Effector memory CD4-positive, alpha-beta T cell (primary cell): ENCODE measurements around the gene SNPH.

Experiments
- DNase-seq, 3 donors: peaks; one replicate each; pipeline ENCODE4 v3.0.0-alpha.2; 2020
- H3K27ac ChIP-seq: 2 replicates; pipeline ENCODE4 v1.7.0; 2013; ENCODE audit warnings: mild to moderate bottlenecking, low read length, moderate library complexity; ENCODE audit not compliant: insufficient read depth, poor library complexity, severe bottlenecking
- H3K27me3 ChIP-seq: replicated peaks from 2 replicates; pipeline ENCODE4 v1.7.0; 2013; ENCODE audit warnings: mild to moderate bottlenecking, low read length; ENCODE audit not compliant: insufficient read depth, control insufficient read depth, poor library complexity, severe bottlenecking
- H3K36me3 ChIP-seq: 2 replicates; pipeline ENCODE4 v1.7.0; 2013; ENCODE audit warnings: mild to moderate bottlenecking, low read length, moderate library complexity; ENCODE audit not compliant: control insufficient read depth, insufficient read depth
- H3K4me1 ChIP-seq: 2 replicates; pipeline ENCODE4 v1.7.0; 2013; ENCODE audit warnings: low read length, mild to moderate bottlenecking; ENCODE audit not compliant: control insufficient read depth, insufficient read depth, poor library complexity, severe bottlenecking
- H3K4me3 ChIP-seq: 2 replicates; pipeline ENCODE4 v1.7.0; 2013; ENCODE audit warnings: low read length, low read depth, mild to moderate bottlenecking; ENCODE audit not compliant: insufficient read depth, poor library complexity, severe bottlenecking
- H3K9me3 ChIP-seq: 2 replicates; pipeline ENCODE4 v1.7.0; 2013; ENCODE audit warnings: mild to moderate bottlenecking, low read length, moderate library complexity; ENCODE audit not compliant: control insufficient read depth

The SNPH gene

DNA sequence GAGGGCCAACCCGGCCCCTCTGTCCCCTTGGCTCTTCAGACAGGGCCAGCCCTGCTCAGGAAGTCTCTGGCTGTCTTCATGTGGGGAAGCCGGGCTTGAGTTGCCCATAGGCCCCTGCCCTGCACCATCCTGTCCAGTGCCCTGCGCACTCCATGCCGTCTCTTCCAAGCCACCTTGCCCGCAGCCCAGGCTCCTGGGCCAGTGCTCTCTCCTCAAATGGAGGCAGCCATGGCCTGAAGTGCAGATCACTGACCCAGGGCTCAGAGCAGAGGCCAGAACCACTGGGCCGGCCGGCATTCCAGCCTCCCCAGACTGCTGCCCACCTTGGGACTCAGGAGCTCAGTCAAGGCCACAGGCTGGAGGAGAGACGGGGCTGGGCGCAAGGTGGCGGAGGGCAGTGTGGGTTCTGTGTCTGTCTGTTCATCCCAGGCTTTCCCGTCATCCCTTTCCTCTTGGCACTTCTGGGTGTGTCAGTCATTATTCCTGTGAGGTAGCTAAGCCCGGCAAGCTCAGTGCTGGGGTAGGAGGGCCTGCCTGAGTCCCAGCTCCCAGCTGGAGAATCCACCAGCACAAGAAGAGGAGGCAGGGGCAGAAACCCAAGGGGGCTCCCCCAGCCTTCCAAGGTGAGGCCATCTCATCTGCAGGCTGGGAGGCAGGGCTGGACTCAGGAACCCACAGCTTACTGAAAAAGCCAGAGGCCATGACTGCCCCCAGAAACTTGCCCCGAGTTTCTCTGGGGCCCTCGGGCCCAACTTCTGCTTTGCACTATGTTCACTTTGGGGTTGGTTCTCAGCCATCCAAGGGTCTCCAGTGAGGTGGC lies 40.4 kb downstream of the SNPH start:
- Histone ChIP-seq H3K4me3 (no peak overlapping the region), H3K36me3 (peaks cover 9% of the 10 kb centered on the region), H3K27me3 (no peaks in the 10 kb centered on the region), H3K4me1 (no peaks in the 10 kb centered on the region), H3K27ac (no peak overlapping the region), H3K9me3 (no peaks in the 10 kb centered on the region)
- no peak for DNase-seq

DNA sequence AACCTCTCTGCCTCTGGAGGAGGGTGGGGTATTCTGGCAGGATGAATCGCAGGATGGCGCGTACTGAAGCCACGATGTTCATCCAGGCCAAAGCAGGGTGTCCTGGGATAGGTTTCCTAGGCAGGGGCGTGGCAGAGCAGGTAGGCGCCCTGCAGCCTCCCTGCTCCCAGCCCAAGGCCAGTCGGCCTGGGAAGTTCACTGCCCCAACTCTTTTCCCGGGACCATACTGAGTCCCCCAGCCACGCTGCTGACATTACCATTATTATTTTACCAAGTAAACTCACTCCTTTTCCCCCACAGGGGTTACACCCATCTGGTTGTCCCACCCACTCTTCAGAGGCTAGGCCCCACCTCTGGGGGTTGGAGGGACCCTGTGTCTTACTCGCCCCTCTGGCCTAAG lies 41.1 kb downstream of the SNPH start:
- no peak overlapping the region for H3K27ac ChIP-seq
- no peak overlapping the region for H3K4me3 ChIP-seq
- no peak for DNase-seq
- no peaks in the 10 kb centered on the region for H3K27me3 ChIP-seq
- no peaks in the 10 kb centered on the region for H3K4me1 ChIP-seq
- peaks cover 9% of the 10 kb centered on the region for H3K36me3 ChIP-seq
- H3K9me3 ChIP-seq = no peaks in the 10 kb centered on the region

- Histone ChIP-seq H3K27me3 (no peaks in the 10 kb centered on the region), H3K4me1 (no peaks in the 10 kb centered on the region), H3K9me3 (no peaks in the 10 kb centered on the region), H3K27ac (no peak overlapping the region), H3K36me3 (peaks cover 9% of the 10 kb centered on the region), H3K4me3 (no peak overlapping the region)
- no peak for DNase-seq
These were observed 41.5 kb downstream of the SNPH start for GRCh38 chr20:1307571-1307971.

DNA sequence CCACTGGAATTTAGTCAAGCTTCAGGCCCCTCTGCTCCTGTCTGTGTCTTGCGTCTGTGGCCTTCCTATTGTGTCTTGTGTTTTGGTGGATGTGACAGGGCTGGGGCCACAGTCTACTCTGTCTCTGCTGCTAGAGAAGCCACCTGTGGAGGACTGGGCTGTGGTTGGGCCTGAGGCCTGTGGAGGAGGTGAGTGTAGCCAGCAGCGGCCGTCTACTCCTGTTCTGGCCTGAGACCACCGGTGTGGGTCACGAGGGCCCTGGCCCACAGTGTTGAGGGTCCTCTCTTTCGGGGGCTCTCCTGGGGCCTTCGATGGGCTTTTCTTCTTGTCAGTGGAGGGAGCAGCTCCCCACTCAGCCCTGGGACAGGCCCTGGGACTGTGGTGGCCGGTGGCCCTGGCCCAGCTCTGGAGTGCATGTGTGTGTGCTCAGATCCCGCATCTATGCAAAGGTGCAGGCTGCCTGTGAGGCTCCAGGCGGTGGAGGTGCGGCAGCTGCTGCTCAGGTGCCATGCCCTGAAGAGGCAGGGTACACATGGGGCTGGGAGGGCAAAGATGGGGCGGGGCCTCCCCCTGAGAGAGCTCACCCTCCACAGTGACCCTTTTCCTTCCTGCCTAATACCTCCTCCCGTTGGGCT lies 42.1 kb downstream of the SNPH start:
- no peak for DNase-seq
- H3K36me3 ChIP-seq = peaks cover 9% of the 10 kb centered on the region
- H3K27ac ChIP-seq = no peak overlapping the region
- no peaks in the 10 kb centered on the region for H3K27me3 ChIP-seq
- peaks cover under 1% of the 10 kb centered on the region for H3K4me1 ChIP-seq
- no peaks in the 10 kb centered on the region for H3K9me3 ChIP-seq
- H3K4me3 ChIP-seq = no peak overlapping the region

GRCh38 chr20:1308702-1309095 lies 42.6 kb downstream of the SNPH start:
- Histone ChIP-seq H3K4me1 (peaks cover 5% of the 10 kb centered on the region), H3K36me3 (peaks cover 9% of the 10 kb centered on the region), H3K9me3 (no peaks in the 10 kb centered on the region), H3K27ac (no peak overlapping the region), H3K4me3 (no peak overlapping the region), H3K27me3 (no peaks in the 10 kb centered on the region)
- no peak for DNase-seq

- no peaks in the 10 kb centered on the region for H3K9me3 ChIP-seq
- peaks cover 5% of the 10 kb centered on the region for H3K4me1 ChIP-seq
- H3K4me3 ChIP-seq = no peak overlapping the region
- no peaks in the 10 kb centered on the region for H3K27me3 ChIP-seq
- no peak for DNase-seq
- no peak overlapping the region for H3K27ac ChIP-seq
- peaks cover 6% of the 10 kb centered on the region for H3K36me3 ChIP-seq
These were observed 43.3 kb downstream of the SNPH start for GRCh38 chr20:1309439-1309847.

DNA sequence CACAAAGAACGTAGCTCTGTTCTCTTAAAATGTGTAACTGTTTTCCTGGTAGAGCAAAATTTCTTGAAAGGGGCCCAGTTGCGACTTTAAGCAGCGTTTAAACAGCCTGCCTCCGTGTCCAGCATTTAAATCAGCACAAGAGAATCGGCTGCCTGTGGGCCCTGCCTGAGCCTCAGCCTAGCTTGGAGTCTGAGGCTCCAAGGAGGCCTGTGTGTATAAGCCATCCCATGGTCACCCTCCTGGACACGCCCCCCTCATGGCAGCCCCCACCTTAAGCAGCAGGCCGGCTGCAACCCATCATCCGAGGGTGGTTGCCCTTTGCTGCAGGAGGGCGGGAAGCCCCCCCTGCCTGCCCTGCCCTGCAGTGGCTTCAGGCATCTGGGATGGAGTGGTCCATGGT lies 44.0 kb downstream of the SNPH start:
- Histone ChIP-seq H3K9me3 (no peaks in the 10 kb centered on the region), H3K27me3 (no peaks in the 10 kb centered on the region), H3K36me3 (peaks cover 4% of the 10 kb centered on the region), H3K27ac (no peak overlapping the region), H3K4me3 (no peak overlapping the region), H3K4me1 (peaks cover 5% of the 10 kb centered on the region)
- DNase-seq = no peak

GRCh38 chr20:1310506-1311190 lies 44.6 kb downstream of the SNPH start:
- Histone ChIP-seq H3K36me3 (no peaks in the 10 kb centered on the region), H3K27ac (no peak overlapping the region), H3K4me3 (no peak overlapping the region)

GRCh38 chr20:1312308-1312707 lies 46.2 kb downstream of the SNPH start:
- Histone ChIP-seq H3K27ac (no peak overlapping the region), H3K9me3 (no peaks in the 10 kb centered on the region), H3K4me1 (peaks cover 5% of the 10 kb centered on the region), H3K36me3 (no peaks in the 10 kb centered on the region), H3K27me3 (no peaks in the 10 kb centered on the region), H3K4me3 (no peak overlapping the region)
- DNase-seq = no peak

More at GRCh38 chr20:1310506-1311190, 44.6 kb downstream of the SNPH start:
- Histone ChIP-seq H3K27me3 (no peaks in the 10 kb centered on the region), H3K4me1 (peaks cover 5% of the 10 kb centered on the region), H3K9me3 (no peaks in the 10 kb centered on the region)
- no peak for DNase-seq

DNA sequence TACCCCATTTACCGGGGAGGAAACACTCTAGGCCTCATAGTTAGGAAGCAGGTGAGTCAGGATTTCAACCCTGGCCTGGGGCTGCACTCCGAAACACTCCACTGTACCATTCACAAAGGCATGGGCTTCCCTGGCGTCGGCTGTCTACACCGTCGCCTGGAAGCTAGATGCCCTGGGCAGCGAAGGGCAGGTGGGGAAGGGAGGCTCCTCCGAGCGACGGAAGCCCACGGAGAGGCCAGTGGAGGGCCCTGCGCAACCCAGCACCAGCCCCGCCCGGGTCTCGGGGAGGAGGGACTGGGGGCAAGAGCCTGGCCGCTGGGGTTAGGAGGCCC lies 46.8 kb downstream of the SNPH start:
- H3K4me1 ChIP-seq = peaks cover 5% of the 10 kb centered on the region
- no peaks in the 10 kb centered on the region for H3K27me3 ChIP-seq
- H3K9me3 ChIP-seq = no peaks in the 10 kb centered on the region
- no peak for DNase-seq
- no peak overlapping the region for H3K4me3 ChIP-seq
- H3K27ac ChIP-seq = no peak overlapping the region
- H3K36me3 ChIP-seq = no peaks in the 10 kb centered on the region
